HG03095 (cell line): ENCODE results near the gene GSTM5.
"Not testable (repeated sequence)": the region's sequence is repeated elsewhere in the genome, so short reads cannot be mapped to it uniquely, and the experiment has no call there.

ENCODE experiments used
- ATAC-seq: cut with Tn5 transposase; IDR thresholded peaks from one replicate; pipeline ENCODE4 v1.9.1; 2021; ENCODE audit warnings: moderate library complexity; ENCODE audit not compliant: unreplicated experiment

The GSTM5 gene

DNA sequence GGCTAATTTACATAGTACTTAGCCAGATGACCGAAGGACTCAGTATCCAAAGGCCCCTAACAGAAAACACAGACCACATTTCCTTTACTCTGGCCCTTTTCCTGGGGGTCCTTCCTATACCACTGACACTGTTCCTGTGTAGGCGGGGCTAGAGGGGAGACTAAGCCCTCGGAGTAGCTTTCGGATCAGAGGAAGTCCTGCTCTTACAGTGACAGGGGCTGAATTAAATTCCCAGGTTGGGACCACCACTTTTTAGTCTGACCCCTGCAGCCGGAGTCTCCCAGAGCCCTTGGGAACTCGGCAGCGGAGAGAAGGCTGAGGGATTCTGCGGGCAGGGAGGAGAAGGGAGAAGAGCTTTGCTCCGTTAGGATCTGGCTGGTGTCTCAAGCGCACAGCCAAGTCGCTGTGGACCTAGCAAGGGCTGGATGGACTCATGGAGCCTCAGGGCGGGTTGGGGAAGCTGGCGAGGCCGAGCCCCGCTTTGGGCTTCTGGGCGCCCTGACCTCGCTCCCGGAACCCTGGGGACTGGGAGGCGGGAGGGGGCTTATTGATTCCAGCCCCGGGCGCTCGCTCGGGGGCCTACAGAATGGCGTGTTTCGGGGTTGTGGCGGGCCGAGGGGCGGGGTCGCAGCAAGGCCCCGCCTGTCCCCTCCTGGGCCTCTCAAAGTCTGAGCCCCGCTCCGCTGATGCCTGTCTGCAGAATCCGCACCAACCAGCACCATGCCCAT lies at the start of gene GSTM5:
GSTM5 (plus strand) TSS at position 659 of the 728 bp plus-strand sequence; CDS start at position 721, 62 bp downstream.
- ATAC-seq = not testable (repeated sequence)

DNA sequence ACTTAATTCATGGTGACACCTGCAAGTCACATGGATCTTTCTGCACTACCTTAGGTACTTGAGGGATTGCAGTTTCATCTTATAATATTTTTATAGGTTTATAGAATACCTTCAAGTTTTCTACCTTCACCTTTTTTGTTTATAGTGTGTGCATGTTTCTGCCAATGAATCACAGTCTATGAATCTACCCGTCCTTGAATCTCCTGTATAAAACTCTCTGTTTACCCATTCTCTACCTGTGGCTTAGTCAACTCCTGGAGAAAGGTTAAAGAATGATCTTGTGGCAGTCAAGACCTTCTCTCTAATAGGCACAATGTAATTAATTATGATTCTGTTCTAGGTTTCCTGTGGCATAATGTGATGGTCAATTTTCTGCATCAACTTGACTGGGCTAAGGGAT lies 47.4 kb upstream of the GSTM5 start:
- no peak for ATAC-seq

DNA sequence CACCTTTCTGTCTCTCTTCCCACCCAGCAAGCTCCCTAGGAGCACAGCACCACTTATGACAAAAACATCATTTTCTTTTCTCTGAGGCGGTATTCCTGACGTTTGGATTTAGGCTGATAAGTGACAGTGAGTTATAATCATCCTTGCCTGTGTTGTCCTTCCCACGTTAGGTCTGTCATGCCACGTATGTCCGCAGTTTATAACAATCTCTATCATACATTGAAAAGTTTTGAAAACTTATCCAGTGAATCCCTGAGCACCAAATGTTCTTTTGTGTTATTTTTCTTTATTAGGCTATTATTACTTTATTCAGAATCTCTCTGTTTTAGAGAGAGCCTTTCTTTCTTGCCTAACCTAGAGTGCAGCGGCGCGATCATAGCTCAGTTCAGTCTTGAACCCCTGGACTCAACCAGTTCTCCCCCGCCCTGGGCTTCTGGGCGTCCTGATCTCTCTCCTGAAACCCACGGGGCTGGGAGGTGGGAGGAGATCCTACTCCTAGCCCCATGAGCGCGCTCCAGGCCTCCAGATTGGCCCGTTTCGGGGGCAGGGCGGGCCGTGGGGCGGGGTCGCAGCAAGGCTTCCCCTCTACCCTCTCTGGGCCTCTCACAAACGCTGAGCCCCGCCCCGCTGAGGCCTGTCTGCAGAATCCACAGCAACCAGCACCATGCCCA lies 44.5 kb upstream of the GSTM5 start, which contains the start of gene GSTM2:
GSTM2 (plus strand) TSS at position 606 of the 671 bp plus-strand sequence; CDS start at position 665, 59 bp downstream.
- ATAC-seq = peak; percentile 92

DNA sequence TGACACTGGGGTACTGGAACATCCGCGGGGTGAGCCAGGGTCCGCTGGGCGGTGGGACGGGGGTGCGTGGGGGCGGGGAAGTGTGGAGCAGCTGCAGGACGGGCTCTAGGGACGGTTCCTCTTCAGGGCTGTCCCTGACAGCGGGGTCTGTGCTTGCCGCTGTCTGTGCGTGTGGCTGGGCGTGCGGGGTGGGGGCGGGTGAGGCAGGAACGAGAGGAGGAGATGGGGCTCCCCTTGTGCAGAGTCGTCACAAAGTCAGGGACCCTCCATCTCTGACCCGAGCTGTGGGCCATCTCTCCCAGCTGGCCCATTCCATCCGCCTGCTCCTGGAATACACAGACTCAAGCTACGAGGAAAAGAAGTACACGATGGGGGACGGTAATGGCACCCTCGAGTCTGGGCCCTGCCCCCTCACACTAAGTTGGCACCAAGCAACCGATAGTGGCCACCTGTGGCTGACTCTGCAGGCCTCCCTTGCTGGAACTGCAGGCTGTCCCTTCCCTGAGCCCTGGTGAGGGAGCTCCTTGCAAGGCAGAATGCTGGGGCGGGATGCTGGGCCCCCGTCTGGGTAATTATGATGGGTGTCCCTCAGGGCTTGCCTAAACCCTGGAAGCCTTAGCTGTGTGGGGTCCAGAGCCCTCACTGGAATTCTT lies 43.8 kb upstream of the GSTM5 start:
- no peak for ATAC-seq

DNA sequence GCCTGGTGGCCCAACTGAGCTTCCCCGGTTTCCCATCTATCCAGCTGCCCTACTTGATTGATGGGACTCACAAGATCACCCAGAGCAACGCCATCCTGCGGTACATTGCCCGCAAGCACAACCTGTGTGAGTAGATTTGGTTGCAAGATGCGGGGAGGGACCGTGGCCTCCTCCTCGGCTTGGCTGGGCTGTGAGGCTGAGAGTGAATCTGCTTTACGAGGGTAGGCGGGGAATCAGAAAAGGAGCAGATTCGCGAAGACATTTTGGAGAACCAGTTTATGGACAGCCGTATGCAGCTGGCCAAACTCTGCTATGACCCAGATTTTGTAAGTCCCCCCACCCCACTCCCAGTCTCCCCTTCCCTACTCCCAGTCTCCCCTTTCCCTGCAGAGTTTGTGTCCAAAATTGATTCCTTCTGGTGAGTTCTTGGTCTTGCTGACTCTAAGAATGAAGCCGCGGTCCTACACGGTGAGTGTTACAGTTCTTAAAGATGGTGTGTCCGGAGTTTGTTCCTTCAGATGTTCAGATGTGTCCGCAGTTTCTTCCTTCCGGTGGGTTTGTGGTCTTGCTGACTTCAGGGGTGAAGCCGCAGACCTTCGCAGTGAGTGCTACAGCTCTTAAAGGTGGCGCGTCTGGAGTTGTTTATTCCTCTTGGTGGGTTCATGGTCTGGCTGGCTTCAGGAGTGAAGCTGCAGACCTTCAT lies 42.7 kb upstream of the GSTM5 start:
- no peak for ATAC-seq

DNA sequence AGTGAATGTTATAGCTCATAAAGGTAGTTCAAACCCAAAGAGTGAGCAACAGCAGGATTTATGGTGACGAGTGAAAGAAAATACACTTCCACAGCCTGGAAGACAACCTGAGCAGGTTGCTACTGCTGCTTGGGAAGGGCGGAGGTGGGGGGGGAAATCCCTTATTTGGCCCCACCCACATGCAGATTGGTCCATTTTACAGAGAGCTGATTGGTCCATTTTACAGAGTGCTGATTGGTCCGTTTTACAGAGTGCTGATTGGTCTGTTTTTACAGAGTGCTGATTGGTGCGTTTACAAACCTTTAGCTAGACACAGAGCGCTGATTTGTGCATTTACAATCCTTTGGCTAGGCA lies 42.1 kb upstream of the GSTM5 start:
- ATAC-seq = not testable (repeated sequence)

DNA sequence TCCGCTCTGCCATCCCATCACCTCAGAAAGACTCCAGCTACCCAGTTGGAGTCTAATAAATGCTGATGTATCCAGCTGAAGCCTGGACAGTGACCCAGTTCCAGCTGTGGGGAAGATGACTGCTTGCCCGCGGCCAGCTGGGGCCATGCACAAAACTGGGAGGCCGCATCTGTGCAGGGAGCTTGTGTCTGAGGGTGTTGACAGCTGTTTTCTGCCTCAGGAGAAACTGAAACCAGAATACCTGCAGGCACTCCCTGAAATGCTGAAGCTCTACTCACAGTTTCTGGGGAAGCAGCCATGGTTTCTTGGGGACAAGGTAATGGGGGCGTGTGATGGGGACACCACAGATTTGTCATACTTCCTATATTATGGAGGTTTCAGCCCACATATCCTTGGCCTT lies 41.0 kb upstream of the GSTM5 start:
- no peak for ATAC-seq

DNA sequence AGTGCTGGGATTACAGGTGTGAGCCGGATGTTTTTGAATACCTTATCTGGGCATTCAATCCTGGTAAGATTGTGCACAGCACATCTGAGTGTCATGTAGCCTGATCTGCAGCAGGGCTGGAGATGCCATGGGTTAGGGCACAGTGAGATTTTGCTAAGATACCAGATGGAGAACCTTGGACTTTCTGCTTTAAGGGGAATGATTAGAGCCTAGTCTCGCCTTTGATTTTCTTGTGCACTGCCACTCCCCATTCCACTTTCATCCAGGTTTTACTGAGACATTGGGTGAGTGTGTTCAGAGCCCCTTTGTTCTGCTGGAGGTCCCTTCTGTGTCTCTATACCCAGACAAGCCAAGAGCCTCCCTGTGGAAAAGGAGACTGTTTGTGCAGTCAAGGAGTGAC lies 38.2 kb upstream of the GSTM5 start:
- ATAC-seq = not testable (repeated sequence)

DNA sequence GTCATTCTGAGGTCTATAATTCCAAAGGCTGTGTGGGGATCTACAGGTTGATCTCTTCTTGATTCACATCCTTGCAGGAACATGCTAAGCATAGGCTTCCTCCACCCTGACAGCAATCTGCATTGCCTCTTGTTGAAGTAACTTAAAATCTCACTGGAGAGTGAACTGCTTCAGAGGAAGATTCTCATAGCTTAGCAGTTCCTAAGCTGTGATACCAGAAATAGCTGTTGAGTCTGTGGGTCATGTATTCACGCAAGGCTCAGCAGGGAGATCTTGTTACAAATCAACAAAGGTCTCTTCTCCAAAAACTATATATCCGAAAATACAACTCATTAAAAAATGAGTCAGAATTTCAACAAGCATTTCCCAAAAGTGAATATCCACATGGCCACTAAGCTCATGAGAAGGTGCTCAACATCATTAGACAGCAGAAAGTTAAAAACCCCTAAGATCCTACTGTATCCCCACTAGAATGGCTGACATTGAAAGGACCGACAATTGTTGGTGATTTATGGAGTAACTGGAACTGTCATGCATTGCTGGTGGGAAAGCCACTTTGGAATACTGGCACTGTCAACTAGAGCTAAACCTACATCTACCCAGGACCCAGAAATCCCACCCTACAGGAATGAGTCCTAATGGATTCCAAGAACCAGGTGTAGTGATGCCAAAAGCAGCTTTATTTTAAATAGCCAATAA lies 35.2 kb upstream of the GSTM5 start:
- ATAC-seq = not testable (repeated sequence)

DNA sequence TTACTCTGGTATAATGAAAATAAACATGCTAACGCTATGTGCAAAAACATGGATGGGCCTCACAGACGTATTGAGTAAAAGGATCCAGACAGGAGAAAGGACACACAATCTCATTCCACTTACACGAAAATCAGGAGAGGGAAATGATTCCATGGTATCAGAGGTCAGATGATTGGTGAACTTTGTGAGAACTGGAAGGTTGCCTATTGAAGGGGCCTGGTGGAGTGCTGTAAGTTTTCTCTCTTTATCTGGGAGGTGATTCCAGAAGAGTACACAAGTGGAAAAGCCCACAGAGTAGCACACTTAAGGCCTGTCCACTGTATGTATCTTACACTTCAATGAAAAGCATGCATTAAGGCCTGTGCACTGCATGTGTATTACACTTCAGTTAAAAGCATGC lies 34.6 kb upstream of the GSTM5 start:
- no peak for ATAC-seq

DNA sequence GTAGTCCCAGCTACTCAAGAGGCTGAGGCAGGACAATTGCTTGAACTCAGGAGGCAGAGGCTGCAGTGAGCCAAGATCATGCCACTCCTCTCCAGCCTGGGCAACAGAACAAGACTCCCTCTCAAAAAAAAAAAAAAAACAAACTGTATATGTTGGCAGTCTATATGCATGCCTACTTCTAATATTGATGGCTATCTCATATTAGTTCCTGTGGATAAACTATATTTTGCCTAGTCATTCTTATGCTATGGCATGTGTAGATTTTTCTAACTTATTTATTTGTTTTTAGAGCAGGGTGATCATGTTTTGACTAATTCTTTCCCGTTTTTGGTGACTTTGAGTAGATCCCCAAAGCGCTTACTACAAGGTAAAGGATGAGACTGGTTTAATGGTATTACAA lies 33.4 kb upstream of the GSTM5 start:
- not testable (repeated sequence) for ATAC-seq

DNA sequence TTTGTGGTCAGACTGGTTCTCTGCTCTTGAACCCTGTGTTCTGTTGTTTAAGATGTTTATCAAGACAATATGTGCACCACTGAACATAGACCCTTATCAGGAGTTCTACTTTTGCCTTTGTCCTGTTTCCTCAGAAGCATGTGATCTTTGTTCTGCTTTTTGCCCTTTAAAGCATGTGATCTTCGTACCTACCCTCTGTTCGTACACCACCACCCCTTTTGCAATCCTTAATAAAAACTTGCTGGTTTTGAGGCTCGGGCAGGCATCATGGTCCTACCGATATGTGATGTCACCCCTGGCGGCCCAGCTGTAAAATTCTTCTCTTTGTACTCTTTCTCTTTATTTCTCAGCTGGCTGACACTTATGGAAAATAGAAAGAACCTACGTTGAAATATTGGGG lies 27.3 kb upstream of the GSTM5 start:
- not testable (repeated sequence) for ATAC-seq

DNA sequence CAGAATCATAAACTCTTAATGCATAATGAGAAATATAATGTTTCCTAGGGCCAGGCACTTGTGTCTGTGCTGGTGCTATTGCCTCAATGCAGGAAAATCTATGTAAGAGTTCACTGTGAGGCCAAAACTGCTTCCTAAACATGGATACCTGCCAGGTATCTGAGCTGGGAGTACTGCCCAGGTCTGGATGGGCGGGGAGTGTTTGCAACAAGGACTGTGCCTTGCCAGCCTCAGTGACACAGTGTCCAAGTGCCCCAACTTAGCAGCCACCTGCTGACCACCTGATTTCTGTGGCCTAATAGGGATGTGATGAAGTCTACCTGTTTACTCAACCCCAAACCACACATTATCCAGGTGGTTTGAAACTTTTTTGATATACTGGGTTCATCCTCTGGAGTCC lies 26.7 kb upstream of the GSTM5 start:
- ATAC-seq = not testable (repeated sequence)

DNA sequence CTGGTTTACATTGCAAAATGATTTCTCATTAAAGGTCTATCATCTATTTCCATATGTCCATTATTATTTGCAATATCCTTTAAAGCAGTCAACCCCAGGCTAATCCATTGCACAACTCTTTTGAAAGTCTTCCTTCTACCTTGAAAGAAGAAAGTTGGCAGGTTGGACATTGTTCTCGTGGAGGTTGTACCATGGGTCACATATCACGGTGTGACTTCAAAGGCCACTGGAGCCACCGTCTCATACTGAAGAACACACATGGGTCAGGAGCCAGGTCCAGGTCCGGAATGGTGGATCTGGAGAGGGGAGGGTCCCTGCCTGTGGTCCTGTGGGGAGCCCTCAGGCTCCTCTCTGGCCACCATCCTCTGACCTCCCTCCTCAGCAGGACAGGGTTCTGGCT lies 26.2 kb upstream of the GSTM5 start:
- ATAC-seq = not testable (repeated sequence)

DNA sequence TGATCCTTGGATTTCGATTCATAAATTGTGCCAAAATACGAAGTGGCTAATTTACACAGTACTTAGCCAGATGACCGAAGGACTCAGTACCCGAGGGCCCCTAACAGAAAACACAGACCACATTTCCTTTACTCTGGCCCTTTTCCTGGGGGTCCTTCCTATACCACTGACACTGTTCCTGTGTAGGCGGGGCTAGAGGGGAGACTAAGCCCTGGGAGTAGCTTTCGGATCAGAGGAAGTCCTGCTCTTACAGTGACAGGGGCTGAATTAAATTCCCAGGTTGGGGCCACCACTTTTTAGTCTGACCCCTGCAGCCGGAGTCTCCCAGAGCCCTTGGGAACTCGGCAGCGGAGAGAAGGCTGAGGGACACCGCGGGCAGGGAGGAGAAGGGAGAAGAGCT lies 24.9 kb upstream of the GSTM5 start:
- not testable (repeated sequence) for ATAC-seq

DNA sequence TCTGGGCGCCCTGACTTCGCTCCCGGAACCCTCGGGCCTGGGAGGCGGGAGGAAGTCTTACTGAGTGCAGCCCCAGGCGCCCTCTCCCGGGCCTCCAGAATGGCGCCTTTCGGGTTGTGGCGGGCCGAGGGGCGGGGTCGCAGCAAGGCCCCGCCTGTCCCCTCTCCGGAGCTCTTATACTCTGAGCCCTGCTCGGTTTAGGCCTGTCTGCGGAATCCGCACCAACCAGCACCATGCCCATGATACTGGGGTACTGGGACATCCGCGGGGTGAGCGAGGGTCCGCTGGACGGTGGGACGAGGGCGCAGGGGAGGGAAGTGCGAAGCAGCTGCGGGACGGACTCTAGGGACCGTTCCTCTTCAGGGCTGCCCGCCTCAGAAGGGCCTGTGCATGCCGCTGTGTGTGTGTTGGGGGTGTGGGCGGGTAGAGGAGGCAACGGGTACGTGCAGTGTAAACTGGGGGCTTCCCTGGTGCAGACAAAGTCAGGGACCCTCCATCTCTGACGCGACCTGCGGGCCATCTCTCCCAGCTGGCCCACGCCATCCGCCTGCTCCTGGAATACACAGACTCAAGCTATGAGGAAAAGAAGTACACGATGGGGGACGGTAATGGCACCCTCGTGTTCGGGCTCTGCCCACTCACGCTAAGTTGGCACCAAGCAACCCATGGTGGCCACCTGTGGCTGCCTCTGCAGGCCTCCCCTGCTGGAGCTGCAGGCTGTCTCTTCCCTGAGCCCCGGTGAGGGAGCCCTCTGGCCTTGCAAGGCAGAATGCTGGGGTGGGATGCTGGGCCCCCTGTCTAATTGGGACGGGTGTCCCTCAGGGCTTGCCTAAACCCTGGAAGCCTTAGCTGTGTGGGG lies 24.2 kb upstream of the GSTM5 start, which contains the start of gene GSTM1:
GSTM1 (plus strand) TSS at position 177 of the 859 bp plus-strand sequence; CDS start at position 234, 57 bp downstream.
- peak; percentile 98 for ATAC-seq

DNA sequence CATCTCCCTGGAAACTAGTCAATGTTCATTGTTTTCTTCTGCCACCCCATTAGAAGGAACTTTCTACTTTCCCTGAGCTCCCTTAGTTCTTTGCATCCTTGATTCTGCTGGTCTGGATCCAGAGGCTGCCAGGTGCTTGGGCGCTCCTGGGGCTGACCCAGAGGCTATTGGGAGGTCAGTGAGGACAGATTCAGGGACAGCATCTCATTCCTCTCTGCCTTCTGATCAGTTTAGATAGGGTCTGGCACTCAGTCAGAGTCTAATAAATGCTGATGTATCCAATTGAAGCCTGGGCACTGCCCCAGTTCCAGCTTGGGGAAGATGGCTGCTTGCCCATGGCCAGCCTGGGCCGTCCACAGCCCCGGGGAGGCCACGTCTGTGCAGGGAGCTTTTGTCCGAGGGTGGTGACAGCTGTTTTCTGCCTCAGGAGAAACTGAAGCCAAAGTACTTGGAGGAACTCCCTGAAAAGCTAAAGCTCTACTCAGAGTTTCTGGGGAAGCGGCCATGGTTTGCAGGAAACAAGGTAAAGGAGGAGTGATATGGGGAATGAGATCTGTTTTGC lies 22.1 kb upstream of the GSTM5 start:
- ATAC-seq = no peak

DNA sequence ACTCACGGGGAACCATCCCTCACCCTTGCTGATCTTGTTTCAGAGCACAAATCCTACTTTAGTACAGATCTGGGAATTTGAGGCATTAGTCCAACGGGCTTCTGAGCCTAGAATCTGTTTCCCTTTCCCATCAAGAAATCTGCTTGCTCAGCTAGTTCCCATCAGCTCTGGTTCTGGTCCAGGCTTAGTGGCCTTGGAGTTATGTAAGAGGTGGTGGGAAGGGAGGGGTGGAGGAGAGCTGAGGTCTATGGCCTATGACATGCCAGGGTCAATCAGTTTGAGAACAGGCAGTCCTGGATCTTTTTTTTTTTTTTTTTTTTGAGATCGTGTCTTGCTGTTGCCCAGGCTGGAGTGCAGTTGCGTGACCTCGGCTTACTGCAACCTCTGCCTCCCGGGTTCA lies 20.3 kb upstream of the GSTM5 start:
- no peak for ATAC-seq

DNA sequence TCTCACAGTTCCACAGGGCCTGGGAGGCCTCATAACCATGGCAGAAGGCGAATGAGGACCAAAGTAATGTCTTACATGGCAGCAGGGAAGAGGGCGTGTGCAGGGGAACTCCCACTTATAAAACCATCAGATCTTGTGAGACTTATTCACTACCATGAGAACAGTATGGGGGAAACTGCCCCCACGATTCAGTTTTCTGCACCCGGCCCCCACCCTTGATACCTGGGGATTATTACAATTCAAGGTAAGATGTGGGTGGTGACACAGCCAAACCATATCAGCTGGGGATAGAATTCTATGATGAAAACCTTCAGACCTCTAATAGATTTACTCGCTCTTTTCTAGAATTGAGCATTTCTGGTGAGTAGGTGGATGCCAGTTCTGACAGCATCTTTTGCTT lies 17.7 kb upstream of the GSTM5 start:
- not testable (repeated sequence) for ATAC-seq
